H9 (cell line): ENCODE data around the gene FAM200C. TPM values are rescaled to one million over a fixed set of nuclear protein-coding genes. Genes with fewer than 3 reads are reported as not detected.

Experiments used
- DNase-seq: peaks from one replicate; pipeline ENCODE4 v3.0.0-alpha.2; 2017
- H2AFZ ChIP-seq: one replicate; pipeline ENCODE4 v1.6.1; 2013; ENCODE audit warnings: mild to moderate bottlenecking, low read length, control low read depth, moderate library complexity
- H2AK5ac ChIP-seq: 2 replicates; pipeline ENCODE4 v1.6.1; 2013; ENCODE audit warnings: low read length, control low read depth, mixed read lengths; ENCODE audit not compliant: insufficient read length
- H2BK120ac ChIP-seq: one replicate; pipeline ENCODE4 v1.6.1; 2013; ENCODE audit warnings: low read depth, mild to moderate bottlenecking, low read length, control low read depth, inconsistent platforms; ENCODE audit not compliant: poor library complexity, severe bottlenecking
- H2BK12ac ChIP-seq: 2 replicates; pipeline ENCODE4 v1.6.1; 2013; ENCODE audit warnings: low read length, control low read depth, mixed read lengths, low read depth; ENCODE audit not compliant: insufficient read length
- H2BK15ac ChIP-seq: 2 replicates; pipeline ENCODE4 v1.6.1; 2013; ENCODE audit warnings: low read depth, low read length, control low read depth
- H2BK20ac ChIP-seq: one replicate; pipeline ENCODE4 v1.6.1; 2013; ENCODE audit warnings: low read depth, mild to moderate bottlenecking, low read length, control low read depth, inconsistent platforms; ENCODE audit not compliant: poor library complexity, severe bottlenecking
- H2BK5ac ChIP-seq: 2 replicates; pipeline ENCODE4 v1.6.1; 2013; ENCODE audit warnings: low read length, control low read depth, mixed read lengths; ENCODE audit not compliant: insufficient read length
- H3K14ac ChIP-seq: 2 replicates; pipeline ENCODE4 v1.6.1; 2013; ENCODE audit warnings: low read length, control low read depth; ENCODE audit not compliant: insufficient read depth
- H3K18ac ChIP-seq: 2 replicates; pipeline ENCODE4 v1.6.1; 2013; ENCODE audit warnings: low read depth, mild to moderate bottlenecking, mixed read lengths, low read length, control low read depth; ENCODE audit not compliant: insufficient read length
- H3K23ac ChIP-seq: 2 replicates; pipeline ENCODE4 v1.6.1; 2013; ENCODE audit warnings: low read length, control low read depth, mixed read lengths, low read depth; ENCODE audit not compliant: insufficient read length
- H3K23me2 ChIP-seq: 2 replicates; pipeline ENCODE4 v1.6.1; 2013; ENCODE audit warnings: low read depth, mild to moderate bottlenecking, mixed read lengths, low read length, control low read depth; ENCODE audit not compliant: insufficient read length, poor library complexity, severe bottlenecking
- H3K27ac ChIP-seq: 2 replicates; pipeline ENCODE4 v1.5.1; 2013; ENCODE audit warnings: low read length, control low read depth, mixed read lengths, low read depth; ENCODE audit not compliant: insufficient read length
- H3K27me3 ChIP-seq: 2 replicates; pipeline ENCODE4 v1.6.1; 2013; ENCODE audit warnings: low read length, control low read depth, inconsistent platforms; ENCODE audit not compliant: insufficient read depth
- H3K4ac ChIP-seq: 2 replicates; pipeline ENCODE4 v1.6.1; 2013; ENCODE audit warnings: low read depth, mild to moderate bottlenecking, control low read depth, inconsistent platforms, low read length, moderate library complexity
- H3K4me1 ChIP-seq: 2 replicates; pipeline ENCODE4 v1.6.1; 2013; ENCODE audit warnings: low read length, control low read depth, inconsistent platforms; ENCODE audit not compliant: insufficient read depth
- H3K4me2 ChIP-seq: 2 replicates; pipeline ENCODE4 v1.6.1; 2013; ENCODE audit warnings: low read length, control low read depth, mixed read lengths; ENCODE audit not compliant: insufficient read length, insufficient read depth
- H3K56ac ChIP-seq: 2 replicates; pipeline ENCODE4 v1.6.1; 2013; ENCODE audit warnings: low read depth, mild to moderate bottlenecking, mixed read lengths, low read length, control low read depth; ENCODE audit not compliant: insufficient read length
- H3K79me1 ChIP-seq: 2 replicates; pipeline ENCODE4 v1.6.1; 2013; ENCODE audit warnings: low read depth, mild to moderate bottlenecking, moderate library complexity, low read length, control low read depth, inconsistent platforms; ENCODE audit not compliant: insufficient read depth, poor library complexity, severe bottlenecking
- H3K79me2 ChIP-seq: 2 replicates; pipeline ENCODE4 v1.6.1; 2013; ENCODE audit warnings: low read length, control low read depth, inconsistent platforms; ENCODE audit not compliant: insufficient read depth
- H3K9ac ChIP-seq: 2 replicates; pipeline ENCODE4 v1.6.1; 2013; ENCODE audit warnings: low read length, control low read depth, mixed read lengths; ENCODE audit not compliant: insufficient read length; ENCODE audit errors: extremely low read depth
- H3K9me3 ChIP-seq: one replicate; pipeline ENCODE4 v1.6.1; 2013; ENCODE audit warnings: low read depth, low read length, inconsistent platforms; ENCODE audit not compliant: control insufficient read depth
- H3T11ph ChIP-seq: one replicate; pipeline ENCODE4 v1.6.1; 2013; ENCODE audit warnings: mild to moderate bottlenecking, low read length, control low read depth, inconsistent platforms
- H4K20me1 ChIP-seq: one replicate; pipeline ENCODE4 v1.6.1; 2013; ENCODE audit not compliant: control insufficient read depth, insufficient read length, insufficient read depth
- H4K5ac ChIP-seq: 2 replicates; pipeline ENCODE4 v1.6.1; 2013; ENCODE audit warnings: low read depth, mild to moderate bottlenecking, mixed read lengths, low read length, control low read depth; ENCODE audit not compliant: insufficient read length
- H4K8ac ChIP-seq: replicated peaks from 2 replicates; pipeline ENCODE4 v1.6.1; 2013; ENCODE audit warnings: low read length, control low read depth, mixed read lengths, low read depth; ENCODE audit not compliant: insufficient read length
- H4K91ac ChIP-seq: 2 replicates; pipeline ENCODE4 v1.6.1; 2013; ENCODE audit warnings: low read depth, mild to moderate bottlenecking, moderate library complexity, mixed read lengths, low read length, control low read depth; ENCODE audit not compliant: insufficient read length
- H3K27ac Mint-ChIP-seq, 3 experiments: 2 replicates in 2 of 3; 3 replicates in 1 of 3; pipeline ENCODE4 v1.8.0; 2020 to 2021; ENCODE audit warnings: mixed read lengths in 3 of 3, mild to moderate bottlenecking in 1 of 3, moderate library complexity in 1 of 3
- H3K27me3 Mint-ChIP-seq: 2 replicates; pipeline ENCODE4 v1.8.0; 2021; ENCODE audit warnings: low read depth, mild to moderate bottlenecking, moderate library complexity, mixed read lengths
- H3K36me3 Mint-ChIP-seq, 3 experiments: 2 replicates in 2 of 3; 3 replicates in 1 of 3; pipeline ENCODE4 v1.8.0; 2020 to 2021; ENCODE audit warnings: low read depth in 3 of 3, mixed read lengths in 3 of 3; ENCODE audit not compliant: insufficient read depth in 1 of 3
- H3K4me1 Mint-ChIP-seq, 2 experiments: 2 replicates each; pipeline ENCODE4 v1.8.0; 2020; ENCODE audit warnings: mixed read lengths in 2 of 2
- H3K4me3 Mint-ChIP-seq, 2 experiments: 2 replicates in 1 of 2; 3 replicates in 1 of 2; pipeline ENCODE4 v1.8.0; 2020 to 2021; ENCODE audit warnings: mild to moderate bottlenecking in 2 of 2, mixed read lengths in 2 of 2, moderate library complexity in 1 of 2
- H3K9me3 Mint-ChIP-seq, 2 experiments: 2 replicates in 1 of 2; 3 replicates in 1 of 2; pipeline ENCODE4 v1.8.0; 2020; ENCODE audit warnings: mild to moderate bottlenecking in 2 of 2, mixed read lengths in 2 of 2, moderate library complexity in 1 of 2
- WGBS: extraction: QIAGEN DNeasy Blood & Tissue Kit; methylation state at CpG from one replicate; pipeline ENCODE4 v1.1.7; 2013; ENCODE audit warnings: missing lambda C conversion rate, low lambda C conversion rate, mixed read lengths; ENCODE audit not compliant: insufficient read length; ENCODE audit errors: extremely low coverage; 5-methylcytosine and 5-hydroxymethylcytosine counted together
- total RNA-seq: library from RNA; stranded (reverse); gene quantifications from 2 replicates; pipeline ENCODE4 v1.2.1, GENCODE V29; 2021
- TF ChIP-seq, protein P1 (sequence below): fragments of 200-600 bp; sonication (generic); conservative IDR thresholded peaks from 3 replicates; pipeline ENCODE4 v1.8.0; 2021; ENCODE audit warnings: antibody characterized with exemption, mild to moderate bottlenecking

Gene FAM200C
- total RNA-seq, 1 experiment from 2014 or later = 4.3 TPM

GRCh38 chr5:160359816-160360215, 40.0 kb downstream of the FAM200C start:
- no peak overlapping the region; a peak in 1 of 7 replicates for H3K27ac Mint-ChIP-seq
- Histone ChIP-seq H3K56ac (no peak overlapping the region), H2BK12ac (no peak overlapping the region), H3K14ac (no peak overlapping the region), H3K4ac (no peak overlapping the region), H2AK5ac (no peak overlapping the region), H3K18ac (no peak overlapping the region), H3K27ac (no peak overlapping the region), H2BK20ac (no peak overlapping the region), H3K79me1 (no peaks in the 10 kb centered on the region), H4K5ac (no peak overlapping the region), H3K27me3 (no peaks in the 10 kb centered on the region), H2BK15ac (no peak overlapping the region), H2BK120ac (no peak overlapping the region), H3K79me2 (no peaks in the 10 kb centered on the region), H2BK5ac (no peak overlapping the region), H4K91ac (no peak overlapping the region), H3K4me1 (0 out of 2 replicates have a peak, but pooled peaks cover 2% of the 10 kb centered on the region), H4K8ac (no peak overlapping the region), H3K9ac (no peak overlapping the region), H4K20me1 (no peaks in the 10 kb centered on the region), H3K23me2 (no peaks in the 10 kb centered on the region), H3T11ph (no peak overlapping the region), H3K4me2 (no peak overlapping the region), H2AFZ (no peak overlapping the region), H3K23ac (no peak overlapping the region), H3K9me3 (no peaks in the 10 kb centered on the region)
- TF ChIP-seq, protein P1, sequence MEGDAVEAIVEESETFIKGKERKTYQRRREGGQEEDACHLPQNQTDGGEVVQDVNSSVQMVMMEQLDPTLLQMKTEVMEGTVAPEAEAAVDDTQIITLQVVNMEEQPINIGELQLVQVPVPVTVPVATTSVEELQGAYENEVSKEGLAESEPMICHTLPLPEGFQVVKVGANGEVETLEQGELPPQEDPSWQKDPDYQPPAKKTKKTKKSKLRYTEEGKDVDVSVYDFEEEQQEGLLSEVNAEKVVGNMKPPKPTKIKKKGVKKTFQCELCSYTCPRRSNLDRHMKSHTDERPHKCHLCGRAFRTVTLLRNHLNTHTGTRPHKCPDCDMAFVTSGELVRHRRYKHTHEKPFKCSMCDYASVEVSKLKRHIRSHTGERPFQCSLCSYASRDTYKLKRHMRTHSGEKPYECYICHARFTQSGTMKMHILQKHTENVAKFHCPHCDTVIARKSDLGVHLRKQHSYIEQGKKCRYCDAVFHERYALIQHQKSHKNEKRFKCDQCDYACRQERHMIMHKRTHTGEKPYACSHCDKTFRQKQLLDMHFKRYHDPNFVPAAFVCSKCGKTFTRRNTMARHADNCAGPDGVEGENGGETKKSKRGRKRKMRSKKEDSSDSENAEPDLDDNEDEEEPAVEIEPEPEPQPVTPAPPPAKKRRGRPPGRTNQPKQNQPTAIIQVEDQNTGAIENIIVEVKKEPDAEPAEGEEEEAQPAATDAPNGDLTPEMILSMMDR = no peak
- DNase-seq = peak; percentile 60
- no CpG with 5 or more reads among the region's 4 CpGs for WGBS
- no peak overlapping the region for H3K4me3 Mint-ChIP-seq
- peaks cover 9 to 23% of the 10 kb centered on the region in 2 experiments for H3K4me1 Mint-ChIP-seq
- no peaks in the 10 kb centered on the region for H3K36me3 Mint-ChIP-seq
- H3K27me3 Mint-ChIP-seq = peaks cover 3% of the 10 kb centered on the region
- no peaks in the 10 kb centered on the region for H3K9me3 Mint-ChIP-seq
